ENCODE measurements around the gene GP2. TPM values are rescaled to one million over a fixed set of nuclear protein-coding genes. Genes with fewer than 3 reads are reported as not detected.

The GP2 gene
- total RNA-seq, 2 experiments from 2014 or later: not detected

- Histone ChIP-seq H3K27me3 (ENCODE audit: control insufficient read depth in 1 of 2, insufficient read depth in 2 of 2, low read length in 2 of 2) (peaks cover 0 to 5% of the 10 kb centered on the region in 2 experiments), H3K4me3 (ENCODE audit: low read length) (no peak overlapping the region), H3K27ac (ENCODE audit: low read depth in 1 of 2, low read length in 2 of 2) (no peak overlapping the region), H3K9me3 (ENCODE audit: control insufficient read depth in 1 of 2, insufficient read depth in 1 of 2, low read length in 2 of 2) (no peaks in the 10 kb centered on the region), H3K4me1 (ENCODE audit: insufficient read depth, low read length) (no peaks in the 10 kb centered on the region), H3K36me3 (ENCODE audit: insufficient read depth, low read length) (no peaks in the 10 kb centered on the region)
- ChIA-PET CTCF (interaction anchor here (0.6 kb wide), 1 partner anchor 125 kb away, joined by 3 read pairs; no protein-coding TSS in a partner anchor), POLR2A (no interaction called here)
- no peak overlapping the region for H3K4me3 Mint-ChIP-seq
- intact Hi-C loops (cut with DNase I, micrococcal nuclease): loop anchor here in 1 of 2 experiments (2.0 kb wide), 1 partner anchor 395 kb away; no protein-coding TSS in a partner anchor
- H3K27ac Mint-ChIP-seq: no peak overlapping the region
- peaks cover 16% of the 10 kb centered on the region for H3K27me3 Mint-ChIP-seq
- TF ChIP-seq CTCF (IDR thresholded peaks at IDR 0.05): no peak
- no peak for ATAC-seq (ENCODE audit: poor library complexity)
- H3K4me1 Mint-ChIP-seq (ENCODE audit: low read depth): no peaks in the 10 kb centered on the region
- no peak for DNase-seq
- no peaks in the 10 kb centered on the region for H3K9me3 Mint-ChIP-seq
- no peaks in the 10 kb centered on the region for H3K36me3 Mint-ChIP-seq (ENCODE audit: low read depth)
These were observed 25.5 kb downstream of the GP2 start for GRCh38 chr16:20301840-20302239.

- POLR2A ChIA-PET: no interaction called here
- peak in 8 of 14 experiments; percentile 1 to 39 (median 6) for DNase-seq
These were observed 26.8 kb downstream of the GP2 start for GRCh38 chr16:20300312-20301097.

GRCh38 chr16:20298452-20298851, 28.9 kb downstream of the GP2 start:
- Histone ChIP-seq H3K36me3 (ENCODE audit: insufficient read depth, low read length) (no peaks in the 10 kb centered on the region), H3K4me1 (ENCODE audit: insufficient read depth, low read length) (no peaks in the 10 kb centered on the region), H3K27me3 (ENCODE audit: control insufficient read depth in 1 of 2, insufficient read depth in 2 of 2, low read length in 2 of 2) (peaks cover 0 to 5% of the 10 kb centered on the region in 2 experiments), H3K27ac (ENCODE audit: low read depth in 1 of 2, low read length in 2 of 2) (no peak overlapping the region), H3K4me3 (ENCODE audit: low read length) (no peak overlapping the region), H3K9me3 (ENCODE audit: control insufficient read depth in 1 of 2, insufficient read depth in 1 of 2, low read length in 2 of 2) (no peaks in the 10 kb centered on the region)
- ATAC-seq (ENCODE audit: poor library complexity) (no peak), DNase-seq (no peak)
- ChIA-PET CTCF (no interaction called here), POLR2A (no interaction called here)
- peaks cover 25% of the 10 kb centered on the region for H3K27me3 Mint-ChIP-seq
- no peak overlapping the region for H3K4me3 Mint-ChIP-seq
- no peaks in the 10 kb centered on the region for H3K9me3 Mint-ChIP-seq
- no peaks in the 10 kb centered on the region for H3K36me3 Mint-ChIP-seq (ENCODE audit: low read depth)
- no peak for TF ChIP-seq CTCF (IDR thresholded peaks at IDR 0.05)
- no peaks in the 10 kb centered on the region for H3K4me1 Mint-ChIP-seq (ENCODE audit: low read depth)
- no peak overlapping the region for H3K27ac Mint-ChIP-seq
- intact Hi-C loops (cut with DNase I, micrococcal nuclease): no loop called here

More at GRCh38 chr16:20300312-20301097, 26.8 kb downstream of the GP2 start:
- Histone ChIP-seq H3K9me3 (ENCODE audit: control insufficient read depth in 1 of 2, insufficient read depth in 1 of 2, low read length in 2 of 2) (no peaks in the 10 kb centered on the region), H3K27me3 (ENCODE audit: control insufficient read depth in 1 of 2, insufficient read depth in 2 of 2, low read length in 2 of 2) (peaks cover 0 to 5% of the 10 kb centered on the region in 2 experiments), H3K4me3 (ENCODE audit: low read length) (no peak overlapping the region), H3K27ac (ENCODE audit: low read depth in 1 of 2, low read length in 2 of 2) (no peak overlapping the region), H3K36me3 (ENCODE audit: insufficient read depth, low read length) (no peaks in the 10 kb centered on the region), H3K4me1 (ENCODE audit: insufficient read depth, low read length) (no peaks in the 10 kb centered on the region)
- CTCF ChIA-PET: interaction anchor here (1.7 kb wide), 1 partner anchor 393 kb away, joined by 4 read pairs; no protein-coding TSS in a partner anchor
- H3K36me3 Mint-ChIP-seq (ENCODE audit: low read depth): no peaks in the 10 kb centered on the region
- intact Hi-C loops (cut with DNase I, micrococcal nuclease): loop anchor here in 1 of 2 experiments (2.0 kb wide), 1 partner anchor 394 kb away; no protein-coding TSS in a partner anchor
- no peaks in the 10 kb centered on the region for H3K9me3 Mint-ChIP-seq
- TF ChIP-seq CTCF (IDR thresholded peaks at IDR 0.05): peak; percentile 42
- H3K4me3 Mint-ChIP-seq: no peak overlapping the region
- H3K27me3 Mint-ChIP-seq: peaks cover 14% of the 10 kb centered on the region
- no peak for ATAC-seq (ENCODE audit: poor library complexity)
- no peaks in the 10 kb centered on the region for H3K4me1 Mint-ChIP-seq (ENCODE audit: low read depth)
- H3K27ac Mint-ChIP-seq: no peak overlapping the region
